MM.1S (cell line): ENCODE results near the gene LRRC8E.

Experiments used
- DNase-seq: peaks from one replicate; pipeline ENCODE4 v3.0.0-alpha.2; 2015
- H2AFZ ChIP-seq: fragments of 300-600 bp; sonication (generic); 2 replicates; pipeline ENCODE4 v1.6.0; 2016; ENCODE audit warnings: antibody characterized with exemption, low read length
- H3F3A ChIP-seq: fragments of 300-600 bp; sonication (generic); 2 replicates; pipeline ENCODE4 v1.6.1; 2016; ENCODE audit warnings: mild to moderate bottlenecking, antibody characterized with exemption, low read length, moderate library complexity, mixed read lengths; ENCODE audit not compliant: insufficient read depth
- H3K27ac ChIP-seq: fragments of 300-600 bp; sonication (generic); 2 replicates; pipeline ENCODE4 v1.5.1; 2016; ENCODE audit warnings: mild to moderate bottlenecking, low read length
- H3K27me3 ChIP-seq: fragments of 300-600 bp; sonication (generic); replicated peaks from 2 replicates; pipeline ENCODE4 v1.6.0; 2016; ENCODE audit warnings: low read length; ENCODE audit not compliant: insufficient read depth
- H3K36me3 ChIP-seq: fragments of 300-600 bp; sonication (generic); replicated peaks from 2 replicates; pipeline ENCODE4 v1.6.1; 2016; ENCODE audit warnings: mild to moderate bottlenecking, low read length, mixed read lengths; ENCODE audit not compliant: insufficient read depth
- H3K4me1 ChIP-seq: fragments of 300-600 bp; sonication (generic); 2 replicates; pipeline ENCODE4 v1.6.1; 2016; ENCODE audit warnings: low read length, mixed read lengths
- H3K4me2 ChIP-seq: fragments of 300-600 bp; sonication (generic); 2 replicates; pipeline ENCODE4 v1.6.0; 2016; ENCODE audit warnings: low read depth, low read length
- H3K4me3 ChIP-seq: fragments of 300-600 bp; sonication (generic); 2 replicates; pipeline ENCODE4 v1.5.1; 2016; ENCODE audit warnings: low read length, mixed read lengths
- H3K79me2 ChIP-seq: fragments of 300-600 bp; sonication (generic); 2 replicates; pipeline ENCODE4 v1.6.1; 2016; ENCODE audit warnings: mixed run types, low read length, mixed read lengths
- H3K9ac ChIP-seq: fragments of 300-600 bp; sonication (generic); 2 replicates; pipeline ENCODE4 v1.6.1; 2016; ENCODE audit warnings: low read length, mixed read lengths
- H3K9me2 ChIP-seq: fragments of 300-600 bp; sonication (generic); replicated peaks from 2 replicates; pipeline ENCODE4 v1.6.1; 2016; ENCODE audit warnings: mild to moderate bottlenecking, low read length, mixed read lengths; ENCODE audit not compliant: insufficient read depth
- H3K9me3 ChIP-seq: fragments of 300-600 bp; sonication (generic); replicated peaks from 2 replicates; pipeline ENCODE4 v1.6.1; 2016; ENCODE audit warnings: mild to moderate bottlenecking, low read length, mixed read lengths; ENCODE audit not compliant: insufficient read depth
- H4K20me1 ChIP-seq: fragments of 300-600 bp; sonication (generic); 2 replicates; pipeline ENCODE4 v1.6.1; 2016; ENCODE audit warnings: mild to moderate bottlenecking, low read length, moderate library complexity, mixed read lengths; ENCODE audit not compliant: insufficient read depth
- EZH2 ChIP-seq: fragments of 300-600 bp; sonication (generic); optimal IDR thresholded peaks from 2 replicates; pipeline ENCODE3; 2017; ENCODE audit warnings: low read depth, mild to moderate bottlenecking, antibody characterized with exemption, low read length, mixed read lengths
- EZH2phosphoT487 ChIP-seq: fragments of 300-600 bp; sonication (generic); IDR thresholded peaks from 2 replicates; pipeline ENCODE4 v1.6.1; 2018; ENCODE audit warnings: antibody characterized with exemption, low read length
- TF ChIP-seq, protein P1 (sequence below): fragments of 300-600 bp; sonication (generic); IDR thresholded peaks from 2 replicates; pipeline ENCODE4 v1.5.1; 2016; ENCODE audit warnings: antibody characterized with exemption, low read length, mixed read lengths

Gene LRRC8E

DNA sequence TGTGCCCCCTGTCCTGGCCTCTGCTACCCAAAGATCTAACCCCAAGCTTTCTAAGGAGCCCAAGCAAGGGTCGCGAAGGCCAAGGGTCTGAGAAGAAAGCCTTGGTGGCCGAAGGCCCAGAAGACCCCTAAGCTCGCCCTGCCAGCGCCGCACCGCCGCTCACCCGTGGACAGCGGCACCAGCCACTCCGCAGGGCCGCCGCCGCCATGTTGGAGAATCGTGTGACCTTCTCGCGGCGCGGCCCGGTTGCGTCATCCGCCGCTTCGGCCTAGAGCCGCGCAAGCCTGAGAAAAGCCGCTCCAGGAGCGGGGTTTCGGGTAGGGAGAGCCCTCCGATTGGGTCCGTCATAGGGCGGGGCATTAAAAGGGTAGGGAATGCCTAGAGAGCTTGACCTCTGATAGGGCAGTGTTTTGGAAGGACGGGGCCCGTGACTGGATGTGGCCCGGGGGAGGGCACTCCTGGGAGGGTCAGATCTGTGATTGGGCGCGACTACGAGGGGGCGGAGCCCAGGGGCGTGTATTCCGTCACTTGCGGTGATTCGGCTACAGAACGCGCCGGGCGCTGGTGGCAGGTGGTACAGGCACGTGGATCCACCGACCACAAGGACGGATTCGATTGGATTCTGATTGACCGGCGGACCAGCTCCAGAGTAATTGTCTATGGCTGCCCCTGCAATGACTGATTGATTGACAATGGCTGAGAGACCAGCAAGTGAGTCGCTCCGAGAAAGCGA lies 55.3 kb downstream of the LRRC8E start, which contains the start of gene TIMM44:
TIMM44 (minus strand) TSS at position 223 of the 733 bp plus-strand sequence; CDS start at position 208, 15 bp downstream.
- no peaks in the 10 kb centered on the region for H3K9me3 ChIP-seq
- H2AFZ ChIP-seq: peak within 1 kb of the TSS; percentile 85
- H3K4me2 ChIP-seq: peak within 1 kb of the TSS; percentile 98
- peaks cover 58% of the 10 kb centered on the region for H3K79me2 ChIP-seq
- H3K36me3 ChIP-seq: no peaks in the 10 kb centered on the region
- peaks cover 2% of the 10 kb centered on the region; the same call in 1 of the 2 replicates for H3F3A ChIP-seq
- peak within 1 kb of the TSS; percentile 97 for H3K9ac ChIP-seq
- no peaks in the 10 kb centered on the region for H3K27me3 ChIP-seq
- TF ChIP-seq EZH2phosphoT487 (no peak), EZH2 (no peak)
- TF ChIP-seq, protein P1, sequence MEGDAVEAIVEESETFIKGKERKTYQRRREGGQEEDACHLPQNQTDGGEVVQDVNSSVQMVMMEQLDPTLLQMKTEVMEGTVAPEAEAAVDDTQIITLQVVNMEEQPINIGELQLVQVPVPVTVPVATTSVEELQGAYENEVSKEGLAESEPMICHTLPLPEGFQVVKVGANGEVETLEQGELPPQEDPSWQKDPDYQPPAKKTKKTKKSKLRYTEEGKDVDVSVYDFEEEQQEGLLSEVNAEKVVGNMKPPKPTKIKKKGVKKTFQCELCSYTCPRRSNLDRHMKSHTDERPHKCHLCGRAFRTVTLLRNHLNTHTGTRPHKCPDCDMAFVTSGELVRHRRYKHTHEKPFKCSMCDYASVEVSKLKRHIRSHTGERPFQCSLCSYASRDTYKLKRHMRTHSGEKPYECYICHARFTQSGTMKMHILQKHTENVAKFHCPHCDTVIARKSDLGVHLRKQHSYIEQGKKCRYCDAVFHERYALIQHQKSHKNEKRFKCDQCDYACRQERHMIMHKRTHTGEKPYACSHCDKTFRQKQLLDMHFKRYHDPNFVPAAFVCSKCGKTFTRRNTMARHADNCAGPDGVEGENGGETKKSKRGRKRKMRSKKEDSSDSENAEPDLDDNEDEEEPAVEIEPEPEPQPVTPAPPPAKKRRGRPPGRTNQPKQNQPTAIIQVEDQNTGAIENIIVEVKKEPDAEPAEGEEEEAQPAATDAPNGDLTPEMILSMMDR: no peak
- peak; percentile 100 for DNase-seq
- H3K4me1 ChIP-seq: peaks cover 6% of the 10 kb centered on the region
- no peaks in the 10 kb centered on the region for H4K20me1 ChIP-seq
- peak within 1 kb of the TSS; percentile 80 for H3K27ac ChIP-seq
- no peaks in the 10 kb centered on the region for H3K9me2 ChIP-seq
- peak within 1 kb of the TSS; percentile 88 for H3K4me3 ChIP-seq

DNA sequence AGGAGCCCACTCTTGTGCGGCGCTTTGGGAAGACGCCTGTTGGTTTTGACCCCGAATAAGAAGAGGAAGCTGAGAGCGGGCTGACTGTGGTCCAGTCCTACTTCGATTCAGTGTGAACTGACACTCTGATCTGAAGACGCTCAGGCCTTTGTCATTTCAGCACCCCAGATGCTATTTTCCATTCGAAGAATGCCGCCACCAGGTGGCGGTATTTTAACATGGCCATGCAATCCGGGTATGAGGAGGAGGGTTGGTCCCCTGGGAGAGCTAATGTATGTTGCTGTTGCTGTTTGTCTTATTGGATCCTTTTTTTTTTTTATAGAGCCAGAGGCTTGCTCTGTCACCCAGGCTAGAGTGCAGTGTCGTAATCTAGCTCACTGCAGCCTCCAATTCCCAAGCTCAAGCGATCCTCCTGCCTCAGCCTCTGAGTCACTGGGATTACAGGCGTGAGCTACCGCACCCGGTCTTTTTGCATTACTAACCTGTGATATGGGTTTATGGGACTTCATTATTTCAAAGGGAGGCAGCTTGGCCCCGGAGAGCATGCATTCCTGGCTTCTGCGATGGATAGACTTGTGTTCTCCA lies 56.0 kb downstream of the LRRC8E start:
- Histone ChIP-seq H3K4me1 (peaks cover 6% of the 10 kb centered on the region), H2AFZ (peak overlapping the region; percentile 74), H3K9me3 (no peaks in the 10 kb centered on the region), H3K9me2 (no peaks in the 10 kb centered on the region), H3K4me2 (peak overlapping the region; percentile 98), H3K27ac (peak overlapping the region; percentile 80), H4K20me1 (no peaks in the 10 kb centered on the region), H3F3A (peaks cover 2% of the 10 kb centered on the region; the same call in 1 of the 2 replicates), H3K36me3 (no peaks in the 10 kb centered on the region), H3K9ac (peak overlapping the region; percentile 88), H3K4me3 (peak overlapping the region; percentile 78), H3K79me2 (peaks cover 52% of the 10 kb centered on the region), H3K27me3 (no peaks in the 10 kb centered on the region)
- TF ChIP-seq EZH2: no peak
- TF ChIP-seq, protein P1: peak; percentile 92
- peak; percentile 92 for DNase-seq

DNA sequence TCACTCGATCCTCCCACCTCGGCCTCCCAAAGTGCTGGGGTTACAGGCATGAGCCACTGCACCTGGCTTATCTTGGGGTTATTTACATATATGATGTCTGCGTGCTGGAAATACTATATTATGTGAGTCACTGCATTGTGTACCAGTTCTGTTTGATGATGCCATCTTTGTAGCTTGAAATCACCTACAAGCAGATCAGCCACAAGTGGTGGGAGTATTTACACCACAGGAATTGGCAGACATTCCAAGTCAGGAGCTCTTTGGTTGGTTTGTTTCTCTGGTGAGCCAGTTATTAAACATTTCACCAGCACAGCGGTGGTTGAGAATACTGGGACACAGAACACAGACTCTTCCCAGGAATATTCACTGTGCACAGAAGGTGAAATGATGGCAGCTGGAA lies 59.6 kb downstream of the LRRC8E start:
- Histone ChIP-seq H3K9me3 (no peaks in the 10 kb centered on the region), H3F3A (peaks cover 2% of the 10 kb centered on the region; the same call in 1 of the 2 replicates), H3K9ac (no peak overlapping the region), H3K79me2 (peaks cover 17% of the 10 kb centered on the region), H3K4me1 (peaks cover 6% of the 10 kb centered on the region; the same call in 1 of the 2 replicates), H3K27me3 (no peaks in the 10 kb centered on the region), H3K9me2 (no peaks in the 10 kb centered on the region), H3K27ac (no peak overlapping the region), H3K4me3 (no peak overlapping the region), H3K4me2 (no peak overlapping the region), H4K20me1 (no peaks in the 10 kb centered on the region), H3K36me3 (no peaks in the 10 kb centered on the region), H2AFZ (no peak overlapping the region)
- DNase-seq: no peak
- TF ChIP-seq EZH2phosphoT487 (no peak), EZH2 (no peak)
- TF ChIP-seq, protein P1: no peak
